Fibroblast of the aortic adventitia (primary cell): Measurements from ENCODE around the gene SH3D19. TPM values are rescaled to one million over a fixed set of nuclear protein-coding genes. Genes with fewer than 3 reads are reported as not detected.

Source experiments
- DNase-seq: peaks from one replicate; pipeline ENCODE4 v3.0.0-alpha.2; 2010; ENCODE audit warnings: low read depth
- H3K4me3 ChIP-seq: 2 replicates; pipeline ENCODE4 v1.5.1; 2011; ENCODE audit warnings: low read depth, mild to moderate bottlenecking, control low read depth, low read length, moderate library complexity
- total RNA-seq: library from RNA; depleted of rRNA; stranded (reverse); fragments of >200 nt; gene quantifications from 2 replicates; pipeline ENCODE4 v1.2.3, GENCODE V29; 2012; ENCODE audit warnings: low replicate concordance
- TF ChIP-seq, protein P1 (sequence below): IDR thresholded peaks from 2 replicates; pipeline ENCODE4 v1.5.1; 2011; ENCODE audit warnings: mild to moderate bottlenecking, low read length, control low read depth, inconsistent platforms; ENCODE audit not compliant: insufficient read depth

Gene SH3D19
- total RNA-seq, 1 donor: 95.9 TPM

DNA sequence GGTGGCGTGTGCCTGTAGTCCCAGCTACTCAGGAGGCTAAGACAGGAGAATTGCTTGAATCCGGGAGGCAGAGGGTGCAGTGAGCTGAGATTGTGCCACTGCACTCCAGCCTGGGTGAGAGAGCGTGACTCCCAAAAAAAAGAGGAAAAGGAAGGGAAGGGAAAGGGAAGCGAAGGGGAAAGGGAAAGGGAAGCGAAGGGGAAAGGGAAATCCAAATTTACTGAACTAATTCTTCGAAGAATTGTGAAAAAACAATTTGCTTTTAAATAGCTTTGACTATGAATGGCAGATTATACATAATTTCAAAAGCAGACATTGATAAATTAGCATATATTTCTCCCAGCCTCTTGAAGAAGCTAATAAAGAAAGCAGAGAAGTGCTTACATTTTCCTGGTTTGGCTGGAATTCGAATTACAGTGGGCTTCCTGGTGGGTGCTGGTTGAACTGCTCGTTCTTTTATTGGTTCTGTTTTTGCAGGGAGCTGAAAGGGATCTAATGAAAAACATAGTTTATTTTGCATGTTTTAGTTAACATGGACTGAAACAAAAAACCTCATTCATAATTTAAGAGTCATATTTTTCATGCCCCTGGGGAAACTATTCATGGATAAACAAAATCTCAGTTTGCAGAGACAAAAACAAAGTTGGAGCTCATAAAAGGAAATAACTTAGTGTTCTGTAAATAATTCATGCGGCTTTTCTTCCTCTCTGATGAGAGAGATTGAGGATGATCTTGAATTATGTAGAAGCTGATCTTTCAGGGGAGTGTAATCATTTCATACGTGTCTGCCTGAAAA, 160.0 kb downstream of the SH3D19 start:
- TF ChIP-seq, protein P1, sequence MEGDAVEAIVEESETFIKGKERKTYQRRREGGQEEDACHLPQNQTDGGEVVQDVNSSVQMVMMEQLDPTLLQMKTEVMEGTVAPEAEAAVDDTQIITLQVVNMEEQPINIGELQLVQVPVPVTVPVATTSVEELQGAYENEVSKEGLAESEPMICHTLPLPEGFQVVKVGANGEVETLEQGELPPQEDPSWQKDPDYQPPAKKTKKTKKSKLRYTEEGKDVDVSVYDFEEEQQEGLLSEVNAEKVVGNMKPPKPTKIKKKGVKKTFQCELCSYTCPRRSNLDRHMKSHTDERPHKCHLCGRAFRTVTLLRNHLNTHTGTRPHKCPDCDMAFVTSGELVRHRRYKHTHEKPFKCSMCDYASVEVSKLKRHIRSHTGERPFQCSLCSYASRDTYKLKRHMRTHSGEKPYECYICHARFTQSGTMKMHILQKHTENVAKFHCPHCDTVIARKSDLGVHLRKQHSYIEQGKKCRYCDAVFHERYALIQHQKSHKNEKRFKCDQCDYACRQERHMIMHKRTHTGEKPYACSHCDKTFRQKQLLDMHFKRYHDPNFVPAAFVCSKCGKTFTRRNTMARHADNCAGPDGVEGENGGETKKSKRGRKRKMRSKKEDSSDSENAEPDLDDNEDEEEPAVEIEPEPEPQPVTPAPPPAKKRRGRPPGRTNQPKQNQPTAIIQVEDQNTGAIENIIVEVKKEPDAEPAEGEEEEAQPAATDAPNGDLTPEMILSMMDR: no peak
- no peak overlapping the region for H3K4me3 ChIP-seq
- DNase-seq: no peak

DNA sequence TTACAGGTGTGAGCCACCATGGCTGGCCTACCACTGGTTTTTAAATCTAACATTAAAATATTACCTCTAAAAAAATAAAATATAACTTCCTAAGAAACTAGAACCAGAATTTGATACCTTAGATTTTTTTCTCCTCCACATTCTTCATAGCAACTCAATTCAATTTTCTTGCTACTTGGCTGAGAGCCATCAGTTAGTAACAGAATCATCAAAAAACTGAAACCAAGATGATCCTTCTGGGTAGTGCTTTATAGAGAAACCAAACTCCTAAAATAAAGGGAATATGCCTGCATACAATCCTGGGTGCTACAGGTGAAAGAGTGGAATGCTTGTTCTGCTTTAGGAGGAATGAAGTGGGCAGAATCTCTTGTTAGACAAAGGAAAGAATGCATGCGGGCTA, 161.6 kb downstream of the SH3D19 start:
- TF ChIP-seq, protein P1: no peak
- no peak overlapping the region for H3K4me3 ChIP-seq
- no peak for DNase-seq

DNA sequence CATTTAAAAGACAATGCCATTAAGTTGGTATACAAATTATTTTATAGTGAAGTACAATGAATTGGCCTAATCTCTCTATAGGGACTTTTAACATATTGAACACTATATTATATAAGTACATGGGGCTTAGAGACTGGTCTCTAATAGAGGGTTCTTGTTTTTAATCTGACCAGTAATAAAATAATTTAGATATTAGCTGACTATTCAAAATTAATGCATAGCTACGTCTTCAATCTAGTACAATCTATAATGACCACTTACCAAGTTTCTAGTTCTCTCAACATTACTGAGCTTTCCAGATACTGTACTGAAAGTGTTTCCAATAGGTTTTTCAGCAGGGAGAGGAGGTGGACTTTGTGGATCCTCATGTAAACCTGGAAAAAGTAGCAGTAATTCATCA, 166.4 kb downstream of the SH3D19 start:
- no peak overlapping the region for H3K4me3 ChIP-seq
- TF ChIP-seq, protein P1: no peak
- no peak for DNase-seq

DNA sequence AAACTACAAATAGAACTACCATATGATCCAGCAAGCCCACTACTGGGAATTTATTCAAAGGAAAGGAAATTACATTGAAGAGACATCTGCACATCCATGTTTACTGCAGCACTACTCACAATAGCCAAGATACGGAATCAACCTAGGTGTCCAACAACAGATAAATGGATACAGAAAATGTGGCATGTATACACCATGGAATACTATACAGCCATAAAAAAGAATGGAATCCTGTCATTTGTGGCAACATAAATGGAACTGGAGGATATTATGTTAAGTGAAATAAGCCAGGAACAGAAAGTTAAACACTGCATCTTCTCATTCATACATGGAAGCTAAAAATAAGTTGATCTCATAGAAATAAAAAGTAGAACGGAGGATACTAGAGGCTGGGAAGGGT, 167.9 kb downstream of the SH3D19 start:
- TF ChIP-seq, protein P1: no peak
- no peak overlapping the region for H3K4me3 ChIP-seq
- no peak for DNase-seq

DNA sequence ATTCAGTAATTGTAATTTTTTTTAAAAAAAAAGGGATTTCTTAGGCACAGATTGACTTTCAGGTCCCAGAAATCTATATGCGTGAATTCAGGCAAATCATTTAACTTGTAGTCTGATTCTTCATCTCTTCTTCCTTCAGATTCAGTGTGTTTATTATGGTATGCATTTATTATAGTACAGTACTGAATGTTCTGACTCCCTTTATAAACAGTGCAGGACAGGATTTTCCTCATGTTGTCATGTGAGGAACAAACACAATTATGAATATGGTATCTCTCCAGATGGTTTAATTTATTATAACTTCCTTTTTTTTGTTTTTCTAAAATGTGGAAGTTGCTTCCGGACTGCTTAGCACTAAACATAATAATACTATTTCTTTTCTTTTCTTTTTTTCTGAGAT, 171.8 kb downstream of the SH3D19 start:
- no peak for DNase-seq
- H3K4me3 ChIP-seq: no peak overlapping the region
- TF ChIP-seq, protein P1: no peak

DNA sequence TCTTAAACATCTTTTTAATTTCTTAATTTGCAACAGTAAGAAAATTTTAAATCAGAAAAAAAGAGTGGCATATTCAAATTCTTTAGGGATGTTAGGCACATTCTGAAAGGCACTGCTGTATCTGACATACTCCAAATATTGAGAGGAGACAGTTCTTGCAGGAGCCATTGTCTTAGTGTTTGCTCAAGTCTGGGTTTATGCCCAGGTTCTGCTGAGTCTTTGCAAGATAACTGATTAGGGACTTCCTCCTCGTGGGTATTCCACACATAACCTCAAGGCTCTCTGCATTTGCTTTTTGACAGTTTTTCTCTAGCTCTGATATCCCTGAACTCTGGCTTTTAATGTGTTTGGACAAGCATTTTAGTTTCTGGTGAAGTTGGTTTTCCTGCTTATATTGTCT, 173.4 kb downstream of the SH3D19 start:
- peak; percentile 82 for DNase-seq
- TF ChIP-seq, protein P1: no peak
- no peak overlapping the region for H3K4me3 ChIP-seq
